Stimulated activated CD4-positive, alpha-beta T cell treated with anti-CD3 and anti-CD28 coated beads, Interleukin-4, amount 100 ng/mL, for 24 hours (primary cell): ENCODE measurements around the gene CFDP1.

ENCODE experiments used
- DNase-seq: peaks from one replicate; pipeline ENCODE4 v3.0.0-alpha.2; 2020

CFDP1 gene

DNA sequence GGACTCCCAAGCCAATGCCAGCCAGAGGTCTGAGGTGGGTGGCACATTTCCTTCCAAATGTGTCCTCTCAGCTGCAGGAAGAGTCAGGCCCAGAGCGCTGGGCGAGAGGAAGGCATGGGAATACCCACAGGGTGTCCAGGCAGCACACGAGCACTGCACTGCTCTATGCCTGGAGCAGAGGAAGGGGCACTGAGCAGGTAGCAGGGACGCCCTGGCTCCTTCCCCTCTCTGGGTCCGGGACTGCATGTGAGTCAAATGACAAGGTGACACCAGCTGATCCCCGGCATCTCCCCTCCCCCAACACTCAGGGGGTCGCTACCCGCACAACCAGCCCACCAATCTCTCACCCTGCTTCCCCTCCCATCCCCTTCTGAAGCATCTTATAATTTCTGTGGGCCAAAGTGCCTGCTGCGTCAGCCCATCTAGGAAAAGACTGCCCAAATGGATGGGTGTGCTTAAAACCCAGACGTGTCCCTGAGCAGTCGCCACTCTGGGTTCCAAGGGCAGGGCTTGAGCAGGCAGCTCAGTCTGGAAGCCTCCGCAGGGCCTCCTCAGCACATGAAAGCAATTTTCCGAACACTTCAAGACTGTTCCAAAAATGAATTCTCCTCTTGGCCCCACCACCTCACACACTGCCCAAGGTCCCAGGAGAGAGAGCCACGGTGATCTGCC, 169.9 kb downstream of the CFDP1 start:
- DNase-seq: no peak

DNA sequence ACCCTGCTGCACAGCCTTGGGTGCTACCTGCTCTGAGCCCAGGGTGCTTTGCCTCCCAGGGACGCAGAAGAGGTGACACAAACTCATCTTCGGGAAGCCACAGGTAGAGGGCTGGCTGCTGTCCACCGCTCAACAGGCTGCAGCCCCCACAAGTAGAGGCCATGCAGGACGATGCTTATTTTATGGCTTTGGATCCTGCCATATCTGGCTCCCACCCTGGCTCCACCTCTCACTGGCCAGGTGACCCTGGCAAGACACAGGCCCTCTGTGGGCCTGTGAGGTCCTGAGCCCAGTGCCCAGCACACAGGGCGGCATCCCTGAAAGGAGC, 170.5 kb downstream of the CFDP1 start:
- DNase-seq: no peak

DNA sequence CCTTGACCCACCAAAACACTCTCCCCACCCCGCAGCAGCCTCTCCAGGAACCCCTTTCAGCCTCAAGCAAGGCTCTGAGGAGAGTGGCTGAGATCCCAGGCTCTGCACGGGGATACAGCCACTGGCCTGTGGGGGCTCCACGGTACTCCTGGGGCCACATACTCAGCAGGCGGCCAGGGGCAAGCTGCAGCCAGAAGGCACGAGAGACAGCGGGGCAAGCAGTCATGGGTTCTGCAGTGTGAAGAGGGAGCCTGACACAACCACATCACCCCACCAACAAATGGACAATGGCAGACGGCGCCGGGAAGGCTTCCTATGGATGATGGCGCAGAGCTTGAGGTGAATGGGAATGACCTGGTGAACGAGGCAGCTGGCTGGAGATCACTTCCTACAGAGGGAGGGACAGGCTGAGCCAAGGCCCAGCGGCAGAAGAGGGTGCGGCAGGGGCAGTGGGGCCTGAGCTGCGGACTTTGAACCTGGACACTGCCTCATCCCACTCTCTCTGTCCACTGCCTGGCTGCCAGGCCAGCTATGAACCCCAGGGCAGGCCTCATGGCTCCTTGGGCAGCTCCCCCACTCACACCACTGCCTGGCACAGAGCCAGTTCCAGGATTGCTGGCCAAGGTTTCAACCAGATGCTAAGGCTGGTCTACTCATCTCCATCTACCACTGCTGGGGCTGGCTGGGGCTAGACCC, 171.1 kb downstream of the CFDP1 start:
- DNase-seq: no peak

DNA sequence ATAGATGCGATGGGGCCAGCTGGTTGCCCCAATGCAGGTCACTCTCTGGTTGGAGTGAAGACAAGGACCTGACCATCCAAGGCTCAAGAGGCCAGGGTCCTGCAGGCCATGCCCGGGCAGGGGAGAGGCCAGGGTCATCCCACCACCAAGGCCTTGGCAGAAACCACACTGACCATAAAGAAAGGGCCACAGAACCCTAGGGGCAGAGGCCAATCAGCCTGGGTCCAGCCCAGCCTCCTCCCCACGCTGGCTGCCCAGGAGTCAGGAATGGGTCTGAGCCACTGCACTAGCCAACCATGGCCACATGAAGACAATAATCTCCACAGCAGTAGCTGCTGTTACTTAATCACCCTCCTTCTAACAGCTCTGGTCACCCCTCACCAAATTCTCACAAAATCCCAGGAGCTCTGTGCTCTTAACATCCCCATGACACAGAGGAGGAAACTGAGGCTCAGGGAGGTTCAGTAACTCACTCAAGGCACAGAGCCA, 171.7 kb downstream of the CFDP1 start:
- DNase-seq: no peak

DNA sequence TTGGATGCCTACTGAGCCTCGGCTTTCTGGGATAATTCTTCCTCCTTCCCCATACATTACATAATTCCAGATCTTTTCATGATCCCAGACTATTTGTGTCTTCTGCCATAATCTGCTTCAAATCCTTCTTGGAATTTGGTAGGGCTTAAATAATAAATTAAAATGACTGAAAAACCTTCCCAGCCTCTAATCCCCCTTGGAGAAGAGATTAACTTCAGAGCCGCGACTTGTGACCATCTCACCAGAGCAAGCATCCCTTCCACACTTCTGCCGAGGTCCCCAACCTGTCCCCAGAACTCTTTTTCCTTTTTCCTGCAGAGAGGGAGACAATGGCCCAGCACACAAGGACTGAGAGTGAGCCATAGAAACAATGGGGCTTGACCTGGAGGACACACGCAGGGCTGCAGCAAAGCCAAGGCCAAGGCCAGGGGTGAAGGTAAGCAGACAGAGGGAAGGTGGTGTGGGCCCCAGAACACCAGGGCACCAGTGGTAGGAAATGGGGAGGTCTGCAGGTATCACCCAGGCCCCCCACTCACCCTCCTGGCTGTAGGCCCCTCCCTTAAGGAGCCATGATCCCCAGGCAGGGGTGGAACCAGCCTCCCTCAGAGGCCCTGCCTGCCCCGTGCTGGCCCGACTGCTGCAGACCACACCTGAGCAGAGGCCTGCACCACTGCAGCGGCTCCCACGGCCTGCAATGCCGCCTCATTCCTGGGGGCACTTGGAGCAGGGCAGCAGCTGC, 172.3 kb downstream of the CFDP1 start:
- DNase-seq: no peak

DNA sequence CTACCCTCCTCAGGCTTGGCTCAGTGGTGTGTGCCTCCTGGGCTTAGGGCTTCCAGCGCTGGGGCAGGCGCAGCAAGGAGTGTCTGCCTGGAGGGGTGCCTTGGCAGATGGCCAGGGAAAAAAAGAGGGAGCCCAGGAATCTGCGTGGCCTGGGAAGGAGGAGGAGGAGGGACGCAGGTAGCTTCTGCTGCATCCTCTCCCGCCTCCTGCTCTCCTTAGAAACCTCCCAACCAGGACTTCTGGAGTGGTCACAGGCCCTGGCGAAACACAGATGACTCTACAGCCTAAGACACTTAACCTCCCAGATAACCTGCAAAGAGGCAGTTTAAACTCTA, 174.5 kb downstream of the CFDP1 start:
- no peak for DNase-seq

DNA sequence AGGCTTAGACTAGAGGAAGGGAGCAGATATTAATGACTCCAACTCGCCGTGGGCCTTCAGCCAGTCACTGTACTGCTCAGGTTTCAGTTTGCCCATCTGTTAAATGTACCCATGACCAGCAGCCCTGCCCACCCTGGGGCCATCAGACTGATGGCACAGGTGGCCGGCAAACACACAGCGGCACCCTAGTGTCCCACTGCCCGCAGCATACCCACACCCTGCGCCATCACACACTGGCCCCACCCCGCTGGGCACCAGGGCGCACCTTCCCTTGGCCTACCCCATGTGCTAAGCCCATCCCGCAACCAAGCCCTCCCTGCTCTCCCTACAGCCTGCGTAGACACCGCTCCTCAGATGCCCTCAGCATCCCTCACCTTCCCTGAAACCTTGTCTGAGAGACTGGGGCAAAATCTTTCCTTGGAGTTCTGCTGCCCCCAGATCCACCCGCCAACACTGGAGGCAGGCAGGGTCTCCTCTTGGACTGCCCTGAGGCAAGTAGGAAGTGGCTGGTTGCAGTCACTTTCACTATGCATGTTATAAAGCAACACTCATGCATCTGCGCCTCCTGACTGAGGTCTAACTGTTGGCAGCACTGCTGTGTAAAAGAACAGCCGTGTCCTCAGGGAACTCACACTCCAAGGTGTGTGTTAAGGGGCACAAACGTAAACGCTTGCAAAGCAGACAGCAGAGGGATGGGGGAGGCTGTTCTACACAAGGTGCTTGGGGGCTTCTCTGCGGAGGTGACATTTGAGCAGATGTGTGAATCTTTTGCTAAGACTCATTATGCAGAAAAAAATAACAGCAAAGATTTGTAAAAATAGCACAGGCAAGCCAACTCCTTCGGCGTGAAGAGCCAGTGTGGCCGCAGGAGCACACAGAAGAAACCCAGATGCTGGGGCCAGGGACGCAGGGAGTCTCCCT, 175.2 kb downstream of the CFDP1 start:
- no peak for DNase-seq

DNA sequence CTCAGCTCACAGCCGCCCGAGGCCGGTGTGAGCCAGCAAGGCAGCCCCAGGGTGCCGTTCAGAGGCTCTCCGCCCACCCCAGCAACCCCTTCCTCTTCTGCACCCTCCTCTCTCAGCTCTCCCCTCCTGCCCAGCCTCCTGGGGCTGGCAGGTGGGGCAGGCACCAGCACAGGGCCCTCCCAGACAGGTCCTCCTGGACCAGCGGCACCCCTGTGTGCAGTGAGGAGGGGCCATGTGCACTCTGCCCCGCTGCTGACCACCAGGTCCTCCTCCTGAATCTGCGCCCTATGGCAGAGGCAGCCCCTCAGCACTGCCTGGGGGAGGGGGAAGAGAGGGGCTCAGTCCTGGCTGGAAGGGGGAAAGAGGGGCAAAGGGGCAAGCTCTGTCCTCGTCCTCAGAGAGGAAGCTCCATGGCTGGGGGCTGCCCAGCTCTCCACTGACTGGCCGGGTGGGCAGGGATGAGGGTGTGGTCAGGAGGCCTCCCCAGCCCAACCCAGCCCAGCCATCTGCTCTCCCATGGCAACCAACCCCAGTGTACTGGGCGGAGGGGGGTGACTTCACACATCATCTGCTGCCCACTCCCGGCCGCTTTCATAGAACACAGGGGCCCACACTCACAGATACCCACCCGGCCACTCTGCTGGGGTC, 176.5 kb downstream of the CFDP1 start:
- no peak for DNase-seq

DNA sequence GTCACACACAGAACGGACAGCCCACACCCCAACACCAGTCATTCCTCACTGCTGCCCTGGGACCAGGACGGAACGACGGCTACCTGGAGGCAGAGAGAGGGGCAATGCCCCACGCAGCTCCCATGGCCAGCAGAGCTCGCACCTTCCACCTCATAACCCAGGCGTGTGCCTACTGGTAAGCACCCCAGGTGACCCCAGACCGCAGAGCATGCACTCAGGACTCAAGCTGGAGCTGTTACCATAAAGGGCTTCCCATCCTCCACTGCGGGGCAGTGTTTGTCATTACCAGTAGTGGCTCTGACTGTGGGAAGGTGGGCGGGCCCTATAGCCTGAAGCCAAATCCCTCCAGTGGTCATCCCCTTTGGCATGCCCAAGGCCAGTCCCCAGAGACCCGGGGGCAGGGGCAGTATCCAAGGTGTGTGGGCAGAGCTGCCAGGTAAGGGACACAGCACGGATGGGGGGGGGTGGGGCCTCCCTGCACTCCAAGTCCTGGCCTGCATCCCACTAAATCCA, 177.2 kb downstream of the CFDP1 start:
- DNase-seq: no peak

DNA sequence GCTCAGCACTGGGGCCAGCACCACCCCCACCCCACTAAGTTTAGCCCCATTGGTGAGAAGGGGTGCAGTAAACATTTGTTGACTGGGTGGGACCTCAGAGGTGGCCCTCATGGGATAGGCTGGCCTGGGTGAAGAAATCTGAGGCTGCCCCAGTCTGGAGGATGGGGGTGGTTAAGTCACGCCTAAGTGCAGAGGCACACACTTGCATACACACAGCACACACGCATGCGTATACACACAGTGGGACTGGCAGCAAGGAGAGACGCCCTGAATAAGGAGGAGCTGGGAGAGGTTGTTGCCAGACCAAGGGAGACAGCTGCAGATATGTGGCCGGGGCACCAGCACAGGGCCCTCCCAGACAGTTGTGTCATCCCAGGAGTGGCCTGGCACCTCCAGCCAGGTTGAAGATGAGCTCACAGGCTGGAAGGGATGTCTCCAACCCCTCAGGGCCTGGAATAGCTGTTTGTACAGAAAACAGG, 178.9 kb downstream of the CFDP1 start:
- no peak for DNase-seq

DNA sequence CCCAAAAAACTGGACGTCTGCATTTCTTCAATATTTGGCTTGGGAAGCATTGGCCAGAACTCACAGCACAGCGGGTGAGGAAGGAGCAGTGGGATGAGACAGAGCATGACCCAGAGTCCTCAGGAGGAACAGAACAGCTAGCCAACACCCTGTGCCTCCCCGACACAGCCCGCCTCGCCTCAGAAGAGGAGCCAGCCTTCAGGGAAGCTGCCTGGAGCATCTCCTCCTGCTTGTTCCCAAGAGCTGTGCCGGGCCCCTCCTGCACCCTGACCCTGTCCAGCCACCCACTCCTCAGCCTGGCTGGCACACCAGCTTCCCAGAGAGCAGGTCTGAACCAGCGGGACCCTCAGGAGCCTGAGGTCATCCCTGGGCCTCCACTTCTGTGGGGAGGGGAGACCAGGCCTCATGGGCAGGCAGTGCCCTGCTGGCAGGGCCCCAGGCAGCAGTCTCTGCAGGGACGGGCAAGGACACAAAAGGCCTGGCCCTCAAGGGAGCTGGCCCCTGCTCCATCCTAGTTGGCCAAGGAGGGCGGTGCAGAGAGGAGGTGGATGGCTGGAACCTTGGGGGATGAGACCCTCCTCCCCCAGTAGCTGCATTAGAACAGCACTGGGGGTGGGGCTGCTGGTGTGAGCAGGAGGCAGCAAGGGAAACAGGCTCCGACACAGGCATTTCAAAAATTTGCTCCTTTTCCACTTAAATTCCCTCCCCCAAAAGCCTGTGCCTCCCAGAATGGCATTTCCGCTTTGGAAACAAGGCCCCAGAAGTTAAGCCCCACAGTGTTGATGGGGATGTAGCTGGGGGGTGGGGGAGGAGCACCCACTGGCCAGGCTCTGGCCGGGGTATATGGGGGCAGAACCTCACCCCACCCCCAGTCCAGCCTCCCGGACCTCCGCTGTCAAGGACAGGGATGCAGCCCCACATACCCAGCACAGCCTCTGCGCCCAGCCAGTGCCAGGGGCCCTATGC, 180.1 kb downstream of the CFDP1 start:
- no peak for DNase-seq

DNA sequence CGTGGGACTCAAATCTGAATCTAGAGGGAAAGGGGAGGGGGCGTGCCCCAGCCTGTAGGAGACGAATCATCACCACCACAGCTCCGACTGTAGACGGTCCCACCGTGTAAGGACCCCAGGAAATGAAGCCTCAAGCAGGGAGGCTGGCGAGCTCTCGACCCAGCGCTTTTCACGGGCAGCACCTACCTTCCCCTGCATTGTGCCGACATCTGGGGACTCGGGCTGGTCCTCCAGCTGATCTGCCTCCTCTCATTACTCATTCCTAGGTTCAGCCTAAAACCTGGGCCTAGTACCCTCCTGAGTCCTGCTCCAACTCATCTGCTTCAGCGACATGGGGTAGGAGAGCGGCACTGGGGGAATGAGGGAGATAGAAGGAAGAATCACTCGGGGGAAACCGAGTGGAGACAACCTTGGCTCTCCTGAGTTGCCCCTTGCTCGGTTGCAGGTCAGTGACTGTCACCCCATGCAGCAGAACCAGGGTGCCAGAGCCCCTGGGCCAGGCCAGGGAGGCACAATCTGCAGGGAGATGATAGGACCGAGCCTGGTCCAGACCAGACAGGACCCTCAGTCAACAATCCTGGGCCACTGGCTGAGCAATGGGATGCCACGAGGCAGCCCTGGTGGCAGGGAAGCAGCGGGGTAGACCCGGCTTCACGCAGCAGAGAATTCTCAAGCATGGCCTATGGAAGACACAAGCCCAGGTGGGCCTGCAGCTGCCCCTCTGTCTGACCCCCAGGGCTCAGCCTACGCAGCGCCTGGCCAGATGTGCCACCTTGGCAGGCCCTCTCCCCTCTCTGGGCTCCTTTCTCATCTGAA, 181.0 kb downstream of the CFDP1 start:
- no peak for DNase-seq

DNA sequence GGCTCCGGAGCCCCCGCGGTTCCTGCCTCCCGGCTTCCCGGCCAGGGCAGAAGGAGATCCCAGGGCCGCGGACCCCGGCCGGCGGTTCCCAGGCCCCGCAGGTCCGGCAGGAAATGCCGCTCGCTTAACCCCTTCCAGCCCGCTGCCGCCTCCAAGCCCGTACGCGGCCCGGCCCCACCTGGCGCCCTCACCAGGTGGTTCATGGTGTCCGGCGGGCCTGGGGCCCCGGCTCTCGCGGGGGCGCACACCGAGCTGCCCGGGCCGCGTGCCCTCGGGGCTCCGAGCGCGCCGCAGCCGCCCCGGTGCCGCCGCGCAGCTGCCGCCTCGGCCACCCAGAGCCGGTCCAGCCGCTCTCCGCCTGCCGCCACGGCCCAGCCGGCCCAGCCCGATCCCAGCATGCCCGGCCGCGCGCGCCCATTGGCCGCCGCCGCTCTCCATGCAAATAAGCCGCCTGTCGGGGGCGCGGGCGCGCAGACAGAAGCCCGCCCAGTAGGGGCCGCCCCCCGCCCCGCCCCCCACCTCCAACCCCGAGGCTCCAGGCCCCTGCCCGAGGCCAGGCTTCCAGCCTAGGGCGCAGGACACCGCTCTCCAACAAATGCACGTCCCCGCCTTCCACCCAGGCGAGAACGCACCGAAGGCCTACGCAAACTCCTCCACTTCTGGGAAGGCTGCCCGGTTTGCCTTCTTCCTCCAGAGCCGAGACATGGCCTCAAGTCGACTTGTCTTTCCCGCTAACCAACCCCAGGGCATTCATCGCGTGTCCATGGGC, 181.8 kb downstream of the CFDP1 start, which contains the start of gene BCAR1:
Gene BCAR1, minus strand, starts transcription at position 345 of the 769 bp plus-strand sequence. Its CDS starts 142 bp downstream, at position 203.
- no peak for DNase-seq

DNA sequence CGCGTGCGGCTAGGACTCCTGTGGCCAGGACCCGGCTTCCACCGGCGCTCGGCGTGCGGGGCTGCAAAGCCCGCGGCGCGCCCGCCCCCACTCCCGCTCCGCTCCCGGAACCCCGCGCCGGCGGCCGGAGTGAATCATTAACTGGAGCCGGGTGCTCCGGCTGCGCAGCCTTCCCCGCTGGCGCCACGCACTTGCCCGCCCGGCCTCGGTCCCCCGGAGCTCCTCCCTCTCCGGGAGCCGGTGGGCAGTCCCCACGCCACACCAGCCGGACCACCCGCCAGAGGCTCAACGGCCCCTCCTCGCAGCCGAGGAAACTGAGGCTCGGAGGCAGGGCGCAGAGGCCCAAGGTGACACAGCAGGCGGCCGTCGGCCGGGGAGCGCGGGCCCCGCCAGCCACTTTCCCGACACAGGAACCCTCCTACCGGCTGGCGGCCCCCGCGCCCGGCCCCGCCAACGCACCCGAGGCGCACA, 182.5 kb downstream of the CFDP1 start:
- no peak for DNase-seq

DNA sequence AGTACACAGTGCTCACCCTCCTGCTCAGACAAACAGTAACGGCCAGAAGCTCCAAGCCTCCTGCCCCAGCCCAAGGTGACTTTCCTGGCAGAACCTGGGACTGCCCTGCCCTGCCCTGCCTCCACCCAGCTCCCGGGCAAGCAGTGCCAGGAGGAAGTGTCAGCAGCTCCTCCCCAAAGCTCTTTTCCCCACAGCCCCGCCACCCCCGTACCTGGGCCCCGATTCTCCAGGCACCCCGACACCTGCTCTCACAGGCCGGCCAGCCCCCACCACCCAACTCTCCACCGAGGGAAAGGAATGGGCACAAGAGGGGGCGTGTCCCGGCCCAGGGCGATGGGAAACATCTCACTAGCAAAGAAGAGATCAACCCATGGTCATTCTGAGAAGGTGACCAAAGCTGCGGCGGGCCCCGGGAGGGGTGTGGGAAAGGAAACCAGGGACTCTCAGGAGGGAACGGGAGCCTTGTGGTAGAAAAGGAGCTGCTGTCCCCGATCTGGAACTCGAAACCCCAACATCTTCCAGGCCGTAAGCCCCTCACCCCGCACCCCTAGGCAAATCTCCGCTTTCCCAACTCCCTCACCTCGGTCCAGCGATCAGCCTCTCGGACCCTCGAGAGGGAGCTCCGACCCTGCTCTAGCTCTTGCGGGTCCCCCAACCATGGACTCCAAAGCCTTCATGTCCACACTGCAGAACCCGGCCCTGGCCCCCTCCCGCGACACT, 183.1 kb downstream of the CFDP1 start:
- DNase-seq: no peak

DNA sequence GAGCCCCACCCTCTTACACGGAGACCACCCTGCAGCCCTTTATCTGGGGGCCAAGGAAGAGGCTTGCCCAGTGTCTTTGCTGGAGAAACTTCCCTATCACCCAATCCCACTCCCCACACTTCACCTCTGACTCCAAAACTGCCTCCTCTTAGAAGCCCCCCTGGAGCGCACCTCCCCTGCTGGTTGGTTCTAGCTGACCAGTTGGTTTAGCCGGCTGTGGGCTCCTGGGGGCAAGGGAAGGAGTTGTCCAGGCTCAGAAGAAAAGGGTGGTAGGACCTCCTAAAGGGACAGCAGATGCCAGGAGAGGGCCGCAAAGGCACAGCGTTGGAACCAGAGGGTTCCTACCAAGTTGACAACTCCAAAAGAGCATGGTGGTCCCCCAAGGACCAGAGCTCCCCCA, 183.9 kb downstream of the CFDP1 start:
- DNase-seq: no peak

DNA sequence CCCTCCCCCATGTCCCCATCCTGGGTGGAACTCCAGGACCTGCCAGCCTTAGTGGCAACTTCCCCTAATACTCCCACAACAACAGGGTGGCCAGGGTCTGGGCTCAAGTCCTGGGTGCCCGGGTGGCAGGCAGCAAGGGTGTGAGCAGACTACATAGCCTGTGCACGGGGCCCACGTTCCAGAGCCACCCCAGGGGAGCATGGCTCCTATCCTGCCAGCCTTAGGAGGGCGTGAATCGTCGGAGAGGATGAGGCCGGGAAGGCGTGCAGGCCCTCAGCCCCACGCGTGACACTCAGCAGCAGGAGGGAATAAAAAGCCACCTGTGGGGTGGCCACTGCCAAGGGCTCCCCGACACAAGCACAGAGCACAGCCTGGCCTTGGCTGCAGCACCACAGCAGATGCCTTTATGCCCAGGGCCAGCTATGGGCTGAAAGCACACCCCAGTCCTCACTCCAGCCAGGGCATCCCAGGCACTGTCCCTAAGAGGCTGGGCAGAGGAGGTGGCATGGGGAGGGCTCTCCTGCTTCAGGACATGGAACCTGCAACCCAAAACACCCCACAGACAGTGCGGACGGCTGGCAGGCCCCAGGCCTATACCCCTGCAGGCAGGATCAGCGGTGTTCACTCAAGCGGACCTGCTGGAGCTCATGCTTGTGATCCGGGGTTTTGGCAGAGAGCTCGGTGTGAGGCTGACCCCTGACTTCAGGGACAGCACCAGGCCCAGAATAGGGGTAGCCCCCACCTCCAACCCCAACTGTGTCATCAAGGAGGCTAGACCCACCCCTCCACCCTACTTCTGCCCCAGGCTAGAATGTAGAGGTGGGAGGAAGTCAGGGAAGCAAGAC, 184.5 kb downstream of the CFDP1 start:
- DNase-seq: no peak
